SU-DHL-6 (cell line): ENCODE data around the gene MTRFR.
"Not testable (repeated sequence)": the region's sequence is repeated elsewhere in the genome, so short reads cannot be mapped to it uniquely, and the experiment has no call there.

Experiments used
- EZH2phosphoT487 ChIP-seq: fragments of 200-600 bp; sonication (generic), shearing (Covaris generic); conservative IDR thresholded peaks from 2 replicates; pipeline ENCODE4 v1.6.1; 2018; ENCODE audit warnings: mild to moderate bottlenecking, antibody characterized with exemption, low read length, moderate library complexity, mixed read lengths
- TF ChIP-seq, protein P1 (sequence below): fragments of 200-600 bp; sonication (generic); IDR thresholded peaks from one replicate; pipeline ENCODE4 v1.5.1; 2017; ENCODE audit warnings: antibody characterized with exemption, mild to moderate bottlenecking, low read length, moderate library complexity; ENCODE audit not compliant: insufficient read depth, poor library complexity, severe bottlenecking

- TF ChIP-seq, protein P1, sequence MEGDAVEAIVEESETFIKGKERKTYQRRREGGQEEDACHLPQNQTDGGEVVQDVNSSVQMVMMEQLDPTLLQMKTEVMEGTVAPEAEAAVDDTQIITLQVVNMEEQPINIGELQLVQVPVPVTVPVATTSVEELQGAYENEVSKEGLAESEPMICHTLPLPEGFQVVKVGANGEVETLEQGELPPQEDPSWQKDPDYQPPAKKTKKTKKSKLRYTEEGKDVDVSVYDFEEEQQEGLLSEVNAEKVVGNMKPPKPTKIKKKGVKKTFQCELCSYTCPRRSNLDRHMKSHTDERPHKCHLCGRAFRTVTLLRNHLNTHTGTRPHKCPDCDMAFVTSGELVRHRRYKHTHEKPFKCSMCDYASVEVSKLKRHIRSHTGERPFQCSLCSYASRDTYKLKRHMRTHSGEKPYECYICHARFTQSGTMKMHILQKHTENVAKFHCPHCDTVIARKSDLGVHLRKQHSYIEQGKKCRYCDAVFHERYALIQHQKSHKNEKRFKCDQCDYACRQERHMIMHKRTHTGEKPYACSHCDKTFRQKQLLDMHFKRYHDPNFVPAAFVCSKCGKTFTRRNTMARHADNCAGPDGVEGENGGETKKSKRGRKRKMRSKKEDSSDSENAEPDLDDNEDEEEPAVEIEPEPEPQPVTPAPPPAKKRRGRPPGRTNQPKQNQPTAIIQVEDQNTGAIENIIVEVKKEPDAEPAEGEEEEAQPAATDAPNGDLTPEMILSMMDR, result not testable (repeated sequence)
- TF ChIP-seq EZH2phosphoT487, result not testable (repeated sequence)
These were observed 26.4 kb upstream of the MTRFR start for GRCh38 chr12:123206794-123207193.
